Astrocyte of the spinal cord (primary cell): ENCODE measurements around the gene NSMCE1.
"Not testable (repeated sequence)": the region's sequence is repeated elsewhere in the genome, so short reads cannot be mapped to it uniquely, and the experiment has no call there.

Experiments used
- DNase-seq: peaks from one replicate; pipeline ENCODE4 v3.0.0; 2011; ENCODE audit warnings: low read depth, low spot score
- H3K4me3 ChIP-seq: 2 replicates; pipeline ENCODE4 v1.5.1; 2011; ENCODE audit warnings: low read depth, mild to moderate bottlenecking, low read length, moderate library complexity
- in situ Hi-C: cut with HindIII; loops from 2 replicates; pipeline ENCODE4 v1.10.0; 2017; ENCODE audit warnings: low sequenced_read_pairs
- TF ChIP-seq, protein P1 (sequence below): IDR thresholded peaks from 2 replicates; pipeline ENCODE4 v1.5.1; 2012; ENCODE audit warnings: low read depth, mild to moderate bottlenecking, low read length, inconsistent platforms

NSMCE1 gene

GRCh38 chr16:27211026-27211425, 57.5 kb downstream of the NSMCE1 start:
- H3K4me3 ChIP-seq: no peak overlapping the region
- TF ChIP-seq, protein P1, sequence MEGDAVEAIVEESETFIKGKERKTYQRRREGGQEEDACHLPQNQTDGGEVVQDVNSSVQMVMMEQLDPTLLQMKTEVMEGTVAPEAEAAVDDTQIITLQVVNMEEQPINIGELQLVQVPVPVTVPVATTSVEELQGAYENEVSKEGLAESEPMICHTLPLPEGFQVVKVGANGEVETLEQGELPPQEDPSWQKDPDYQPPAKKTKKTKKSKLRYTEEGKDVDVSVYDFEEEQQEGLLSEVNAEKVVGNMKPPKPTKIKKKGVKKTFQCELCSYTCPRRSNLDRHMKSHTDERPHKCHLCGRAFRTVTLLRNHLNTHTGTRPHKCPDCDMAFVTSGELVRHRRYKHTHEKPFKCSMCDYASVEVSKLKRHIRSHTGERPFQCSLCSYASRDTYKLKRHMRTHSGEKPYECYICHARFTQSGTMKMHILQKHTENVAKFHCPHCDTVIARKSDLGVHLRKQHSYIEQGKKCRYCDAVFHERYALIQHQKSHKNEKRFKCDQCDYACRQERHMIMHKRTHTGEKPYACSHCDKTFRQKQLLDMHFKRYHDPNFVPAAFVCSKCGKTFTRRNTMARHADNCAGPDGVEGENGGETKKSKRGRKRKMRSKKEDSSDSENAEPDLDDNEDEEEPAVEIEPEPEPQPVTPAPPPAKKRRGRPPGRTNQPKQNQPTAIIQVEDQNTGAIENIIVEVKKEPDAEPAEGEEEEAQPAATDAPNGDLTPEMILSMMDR: no peak
- in situ Hi-C loops: no loop called here
- DNase-seq: no peak

GRCh38 chr16:27210174-27210573, 58.4 kb downstream of the NSMCE1 start:
- DNase-seq: no peak
- in situ Hi-C loops: no loop called here
- H3K4me3 ChIP-seq: no peak overlapping the region
- TF ChIP-seq, protein P1: no peak

DNA sequence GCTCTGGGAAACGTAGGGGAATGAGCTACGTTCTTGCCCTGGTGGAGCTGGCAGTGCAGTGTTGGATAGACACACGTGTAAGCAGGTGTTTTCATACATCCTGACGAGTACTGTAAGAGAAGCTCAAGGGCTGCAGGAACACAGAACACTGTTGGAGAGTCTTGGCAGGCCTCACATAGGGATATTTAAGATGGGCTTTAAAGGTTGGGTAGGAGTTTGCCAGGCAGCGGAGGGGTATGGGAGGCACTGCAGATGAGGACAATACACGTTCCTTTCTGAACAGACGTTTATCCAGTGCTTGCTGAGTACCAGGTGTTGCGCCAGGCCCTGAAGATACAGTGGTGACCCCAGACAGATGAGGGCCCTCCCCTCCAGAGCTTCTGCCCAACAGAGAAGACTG, 59.0 kb downstream of the NSMCE1 start:
- in situ Hi-C loops: no loop called here
- TF ChIP-seq, protein P1: no peak
- no peak overlapping the region for H3K4me3 ChIP-seq
- no peak for DNase-seq

DNA sequence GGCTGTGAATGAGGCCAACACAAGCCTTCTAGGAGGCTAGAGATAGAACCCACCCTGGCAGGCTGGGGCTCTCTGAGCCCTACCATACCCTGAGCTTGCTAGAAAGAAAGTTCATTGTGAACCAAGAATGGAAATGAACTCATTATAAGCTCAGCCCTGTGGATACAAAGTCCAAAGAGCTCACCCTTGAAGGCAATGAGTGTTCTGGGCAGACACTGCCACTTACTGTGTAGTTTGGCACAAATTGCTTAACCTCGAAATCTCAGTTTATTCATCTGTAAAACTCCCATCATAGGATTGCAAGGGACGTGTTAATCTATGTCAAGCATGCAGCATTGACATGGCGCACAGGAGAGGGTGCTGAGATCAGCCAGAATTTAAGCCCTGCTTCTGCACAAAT, 59.8 kb downstream of the NSMCE1 start:
- DNase-seq: peak; percentile 13
- H3K4me3 ChIP-seq: no peak overlapping the region
- in situ Hi-C loops: no loop called here
- TF ChIP-seq, protein P1: no peak

DNA sequence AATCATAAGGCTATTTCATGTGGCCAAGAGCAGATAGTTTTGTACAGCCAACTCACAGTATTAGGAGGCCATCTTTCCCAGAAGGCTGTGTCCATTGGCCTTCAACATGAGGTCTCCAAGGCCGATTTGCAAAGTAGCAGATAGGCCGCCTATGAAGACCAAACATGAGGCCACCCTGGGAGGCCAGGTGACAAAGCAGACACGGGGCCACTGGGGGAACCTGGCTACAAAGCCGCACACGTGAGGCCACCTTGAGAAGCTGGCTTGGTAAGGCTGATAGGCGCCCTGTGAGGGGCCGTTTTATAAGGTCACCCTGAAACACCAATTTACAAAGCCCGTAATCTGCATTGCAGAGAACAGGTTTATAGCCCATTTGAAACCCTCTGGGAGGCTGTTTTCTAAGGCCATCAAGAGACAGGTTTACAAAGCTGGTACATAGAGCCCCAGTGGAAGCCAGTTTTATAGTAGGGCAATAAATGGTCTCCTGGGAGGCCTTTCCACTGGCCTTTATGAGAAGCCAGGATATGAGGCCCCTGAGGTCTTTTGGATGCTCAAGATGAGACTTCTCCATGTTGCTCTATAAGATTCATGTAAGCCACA, 60.4 kb downstream of the NSMCE1 start:
- in situ Hi-C loops: no loop called here
- no peak for DNase-seq
- TF ChIP-seq, protein P1: no peak
- no peak overlapping the region for H3K4me3 ChIP-seq

DNA sequence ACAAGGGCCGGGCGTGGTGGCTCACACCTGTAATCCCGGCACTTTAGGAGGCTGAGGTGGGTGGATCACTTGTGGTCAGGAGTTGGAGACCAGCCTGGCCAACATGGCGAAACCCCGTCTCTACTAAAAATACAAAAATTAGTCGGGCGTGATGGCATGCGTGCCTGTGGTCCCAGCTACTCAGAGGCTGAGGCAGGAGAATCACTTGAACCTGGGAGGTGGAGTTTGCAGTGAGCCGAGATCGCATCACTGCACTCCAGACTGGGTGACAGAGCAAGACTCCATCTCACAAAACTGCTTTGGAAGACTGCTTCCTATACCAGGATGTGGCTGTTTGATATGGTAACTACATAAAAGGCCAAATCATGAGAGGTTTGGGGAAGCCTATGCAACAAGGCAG, 61.5 kb downstream of the NSMCE1 start:
- H3K4me3 ChIP-seq, in situ Hi-C loops, DNase-seq: not testable (repeated sequence)

GRCh38 chr16:27205423-27206065, 63.0 kb downstream of the NSMCE1 start:
- DNase-seq: no peak
- H3K4me3 ChIP-seq: no peak overlapping the region
- in situ Hi-C loops: no loop called here
- TF ChIP-seq, protein P1: no peak
